Ascending aorta (tissue), 2 donors: ENCODE data around the gene PCED1B. TPM values are rescaled to one million over a fixed set of nuclear protein-coding genes. Genes with fewer than 3 reads are reported as not detected.

Experiments used
- DNase-seq, 2 donors: peaks; one replicate each; pipeline ENCODE4 v3.0.0-alpha.2; 2019; ENCODE audit warnings: low spot score in 2 of 2
- H3K27ac ChIP-seq, 2 donors: fragments of 200-600 bp; sonication (generic); one replicate each; pipeline ENCODE4 v1.5.1; 2016 to 2017; ENCODE audit warnings: mild to moderate bottlenecking in 1 of 2
- H3K27me3 ChIP-seq: fragments of 200-600 bp; sonication (generic); one replicate; pipeline ENCODE4 v1.5.1; 2017
- H3K36me3 ChIP-seq, 2 donors: fragments of 200-600 bp; sonication (generic); one replicate each; pipeline ENCODE4 v1.5.1; 2016
- H3K4me1 ChIP-seq, 2 donors: fragments of 200-600 bp; sonication (generic); one replicate each; pipeline ENCODE4 v1.5.1; 2016 to 2017; ENCODE audit warnings: mild to moderate bottlenecking in 1 of 2
- H3K4me3 ChIP-seq, 2 donors: fragments of 200-600 bp; sonication (generic); one replicate each; pipeline ENCODE4 v1.5.1; 2016 to 2017; ENCODE audit warnings: mild to moderate bottlenecking in 1 of 2
- H3K9me3 ChIP-seq, 2 donors: fragments of 200-600 bp; sonication (generic); one replicate each; pipeline ENCODE4 v1.5.1; 2016
- intact Hi-C: fragments of 100-400 bp; cut with DNase I; formaldehyde crosslinking; loops from one replicate; pipeline ENCODE4 v1.15.1; 2023
- total RNA-seq: library from RNA; depleted of rRNA; stranded (reverse); fragments of >200 nt; gene quantifications from one replicate; pipeline ENCODE4 v1.1.0, GENCODE V29; 2016
- TF ChIP-seq, protein P1 (sequence below), 3 experiments: fragments of 200-600 bp in 2 of 3; fragments of 450-650 bp in 1 of 3; sonication (generic) in 2 of 3; IDR thresholded peaks; one replicate each; pipeline ENCODE4 v1.5.1; 2016 to 2019; ENCODE audit warnings: antibody characterized with exemption in 3 of 3, mild to moderate bottlenecking in 1 of 3, moderate library complexity in 1 of 3

The PCED1B gene
- total RNA-seq, 1 donor from 2014 or later = 1.5 TPM

DNA sequence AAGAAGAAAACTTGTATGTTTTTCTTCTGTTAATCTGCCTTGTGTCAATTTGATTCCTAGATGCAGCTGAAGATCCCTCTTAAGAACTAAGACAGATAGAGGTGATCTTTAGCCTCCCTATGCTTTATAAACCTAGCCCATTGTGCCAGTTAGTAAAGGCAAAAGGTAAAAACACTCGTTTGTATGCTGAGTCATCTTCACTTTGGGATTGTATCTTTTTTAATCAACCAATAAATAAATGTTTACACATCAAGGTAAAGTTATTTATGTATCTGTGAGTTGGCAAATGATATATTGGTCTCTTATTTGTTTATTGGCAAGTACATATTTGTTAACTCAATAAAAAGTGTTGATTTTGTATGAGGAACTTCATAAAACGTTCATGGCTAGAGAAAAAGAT lies 166.2 kb downstream of the PCED1B start:
- no peaks in the 10 kb centered on the region for H3K27me3 ChIP-seq
- H3K4me1 ChIP-seq = no peaks in the 10 kb centered on the region
- TF ChIP-seq, protein P1, sequence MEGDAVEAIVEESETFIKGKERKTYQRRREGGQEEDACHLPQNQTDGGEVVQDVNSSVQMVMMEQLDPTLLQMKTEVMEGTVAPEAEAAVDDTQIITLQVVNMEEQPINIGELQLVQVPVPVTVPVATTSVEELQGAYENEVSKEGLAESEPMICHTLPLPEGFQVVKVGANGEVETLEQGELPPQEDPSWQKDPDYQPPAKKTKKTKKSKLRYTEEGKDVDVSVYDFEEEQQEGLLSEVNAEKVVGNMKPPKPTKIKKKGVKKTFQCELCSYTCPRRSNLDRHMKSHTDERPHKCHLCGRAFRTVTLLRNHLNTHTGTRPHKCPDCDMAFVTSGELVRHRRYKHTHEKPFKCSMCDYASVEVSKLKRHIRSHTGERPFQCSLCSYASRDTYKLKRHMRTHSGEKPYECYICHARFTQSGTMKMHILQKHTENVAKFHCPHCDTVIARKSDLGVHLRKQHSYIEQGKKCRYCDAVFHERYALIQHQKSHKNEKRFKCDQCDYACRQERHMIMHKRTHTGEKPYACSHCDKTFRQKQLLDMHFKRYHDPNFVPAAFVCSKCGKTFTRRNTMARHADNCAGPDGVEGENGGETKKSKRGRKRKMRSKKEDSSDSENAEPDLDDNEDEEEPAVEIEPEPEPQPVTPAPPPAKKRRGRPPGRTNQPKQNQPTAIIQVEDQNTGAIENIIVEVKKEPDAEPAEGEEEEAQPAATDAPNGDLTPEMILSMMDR (IDR thresholded peaks at IDR 0.05) = no peak
- no peaks in the 10 kb centered on the region for H3K9me3 ChIP-seq
- intact Hi-C loops = no loop called here
- H3K36me3 ChIP-seq = no peaks in the 10 kb centered on the region
- no peak for DNase-seq
- H3K4me3 ChIP-seq = no peak overlapping the region
- no peak overlapping the region for H3K27ac ChIP-seq

GRCh38 chr12:47247418-47247817 lies 168.0 kb downstream of the PCED1B start:
- Histone ChIP-seq H3K4me1 (no peaks in the 10 kb centered on the region), H3K36me3 (no peaks in the 10 kb centered on the region), H3K4me3 (no peak overlapping the region), H3K27me3 (no peaks in the 10 kb centered on the region), H3K9me3 (no peaks in the 10 kb centered on the region), H3K27ac (no peak overlapping the region)
- intact Hi-C loops = no loop called here
- no peak for DNase-seq
- TF ChIP-seq, protein P1 (IDR thresholded peaks at IDR 0.05) = no peak

- Histone ChIP-seq H3K4me3 (no peak overlapping the region), H3K27me3 (no peaks in the 10 kb centered on the region), H3K36me3 (no peaks in the 10 kb centered on the region), H3K27ac (no peak overlapping the region), H3K4me1 (no peaks in the 10 kb centered on the region), H3K9me3 (no peaks in the 10 kb centered on the region)
- TF ChIP-seq, protein P1 (IDR thresholded peaks at IDR 0.05) = no peak
- no peak for DNase-seq
- intact Hi-C loops = no loop called here
Measured at GRCh38 chr12:47249082-47249481, 169.7 kb downstream of the PCED1B start.

- no peak for DNase-seq
- TF ChIP-seq, protein P1 (IDR thresholded peaks at IDR 0.05) = no peak
- intact Hi-C loops = no loop called here
Measured at GRCh38 chr12:47249719-47250357, 170.4 kb downstream of the PCED1B start.

DNA sequence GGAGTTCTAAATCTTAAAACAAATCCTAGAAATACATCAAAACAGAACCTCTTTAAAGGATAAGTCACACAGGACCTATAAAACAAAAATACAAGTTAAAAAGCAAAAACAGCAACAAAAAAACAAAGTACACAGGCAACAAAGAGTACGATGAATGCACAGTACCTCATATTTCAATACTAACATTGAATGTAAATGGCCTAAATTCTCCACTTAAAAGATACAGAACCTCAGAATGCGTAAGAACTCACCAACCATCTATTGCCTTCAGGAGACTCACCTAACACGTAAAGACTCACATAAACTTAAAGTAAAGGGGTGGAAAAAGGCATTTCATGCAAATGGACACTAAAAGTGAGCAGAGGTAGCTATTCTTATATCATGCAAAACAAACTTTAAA lies 172.5 kb downstream of the PCED1B start:
- no peak overlapping the region for H3K4me3 ChIP-seq
- H3K4me1 ChIP-seq = no peaks in the 10 kb centered on the region
- H3K9me3 ChIP-seq = peaks cover 0 to 15% of the 10 kb centered on the region in 2 donors
- no peaks in the 10 kb centered on the region for H3K27me3 ChIP-seq
- intact Hi-C loops = no loop called here
- no peaks in the 10 kb centered on the region for H3K36me3 ChIP-seq
- no peak overlapping the region for H3K27ac ChIP-seq
- TF ChIP-seq, protein P1 (IDR thresholded peaks at IDR 0.05) = no peak
- no peak for DNase-seq

More at GRCh38 chr12:47249719-47250357, 170.4 kb downstream of the PCED1B start:
- no peak overlapping the region for H3K4me3 ChIP-seq
- no peaks in the 10 kb centered on the region for H3K4me1 ChIP-seq
- no peaks in the 10 kb centered on the region for H3K36me3 ChIP-seq
- H3K9me3 ChIP-seq = no peaks in the 10 kb centered on the region
- H3K27me3 ChIP-seq = no peaks in the 10 kb centered on the region
- no peak overlapping the region for H3K27ac ChIP-seq

GRCh38 chr12:47264951-47265350 lies 185.5 kb downstream of the PCED1B start:
- Histone ChIP-seq H3K27me3 (no peaks in the 10 kb centered on the region), H3K27ac (no peak overlapping the region), H3K4me3 (no peak overlapping the region), H3K4me1 (no peaks in the 10 kb centered on the region), H3K9me3 (no peaks in the 10 kb centered on the region), H3K36me3 (no peaks in the 10 kb centered on the region)
- TF ChIP-seq, protein P1 (IDR thresholded peaks at IDR 0.05) = no peak
- no peak for DNase-seq
- intact Hi-C loops = no loop called here
